H1 (cell line): ENCODE results near the gene HMGN1. TPM values are rescaled to one million over a fixed set of nuclear protein-coding genes. Genes with fewer than 3 reads are reported as not detected.

Experiments used
- CTCF ChIA-PET: fragments of 300-600 bp; sonication (Branson Sonifier 250); formaldehyde crosslinking; loops from one replicate; lab custom pipeline; 2021; ENCODE audit not compliant: partially characterized antibody; lab: Charles Lee
- POLR2A ChIA-PET: fragments of 300-600 bp; sonication (Branson Sonifier 250); formaldehyde crosslinking; loops from one replicate; lab custom pipeline; 2021; ENCODE audit warnings: inconsistent platforms; ENCODE audit not compliant: partially characterized antibody; lab: Charles Lee
- DNase-seq, 2 experiments: peaks; one replicate each; pipeline versions ENCODE4 v3.0.0 to v3.0.0-alpha.2; 2010 to 2022; ENCODE audit warnings: low spot score in 2 of 2, low read depth in 1 of 2, mixed read lengths in 1 of 2
- FAIRE-seq: peaks from 2 replicates; lab custom pipeline; 2011; peaks lifted over from hg19 to GRCh38; lab: Jason Lieb, UNC
- H2AFZ ChIP-seq: 2 replicates; pipeline ENCODE4 v1.8.1; 2012; ENCODE audit warnings: low read length, inconsistent platforms
- H2AK5ac ChIP-seq: 2 replicates; pipeline ENCODE4 v1.6.1; 2013; ENCODE audit warnings: low read depth, low read length
- H2BK120ac ChIP-seq: replicated peaks from 2 replicates; pipeline ENCODE3; 2013; ENCODE audit warnings: low read depth, low read length, inconsistent platforms
- H2BK12ac ChIP-seq: 2 replicates; pipeline ENCODE4 v1.6.1; 2013; ENCODE audit warnings: low read depth, low read length
- H2BK15ac ChIP-seq: 2 replicates; pipeline ENCODE4 v1.6.1; 2013; ENCODE audit warnings: low read length
- H2BK20ac ChIP-seq: 2 replicates; pipeline ENCODE4 v1.6.1; 2013; ENCODE audit warnings: low read length
- H2BK5ac ChIP-seq: 2 replicates; pipeline ENCODE4 v1.6.1; 2013; ENCODE audit warnings: low read depth, low read length
- H3K14ac ChIP-seq: 2 replicates; pipeline ENCODE4 v1.6.1; 2013; ENCODE audit warnings: inconsistent platforms; ENCODE audit not compliant: insufficient read length
- H3K18ac ChIP-seq: 2 replicates; pipeline ENCODE4 v1.6.1; 2013; ENCODE audit warnings: low read length; ENCODE audit errors: extremely low read depth
- H3K23ac ChIP-seq: 2 replicates; pipeline ENCODE4 v1.6.1; 2013; ENCODE audit warnings: inconsistent platforms; ENCODE audit not compliant: insufficient read length
- H3K23me2 ChIP-seq: 2 replicates; pipeline ENCODE4 v1.6.1; 2013; ENCODE audit warnings: low read depth, low read length
- H3K27ac ChIP-seq: 2 replicates; pipeline ENCODE4 v1.6.1; 2011; ENCODE audit warnings: low read depth, low read length, inconsistent platforms
- H3K27me3 ChIP-seq, 4 experiments: replicated peaks in 1 of 4; 1 replicate in 1 of 4; 2 replicates in 3 of 4; pipeline versions ENCODE4 v1.6.1 to v1.8.1; 2011 to 2013; ENCODE audit warnings: low read length in 3 of 4, mild to moderate bottlenecking in 3 of 4, inconsistent platforms in 2 of 4, mixed read lengths in 2 of 4, moderate library complexity in 1 of 4; ENCODE audit not compliant: control insufficient read depth in 3 of 4, insufficient read depth in 3 of 4; ENCODE audit errors: extremely low read depth in 1 of 4
- H3K36me3 ChIP-seq, 4 experiments: 2 replicates each; pipeline versions ENCODE4 v1.6.1 to v1.8.1; 2011 to 2013; ENCODE audit warnings: mild to moderate bottlenecking in 4 of 4, low read length in 3 of 4, moderate library complexity in 2 of 4, control low read depth in 1 of 4, inconsistent platforms in 1 of 4; ENCODE audit not compliant: insufficient read depth in 4 of 4, control insufficient read depth in 2 of 4
- H3K4ac ChIP-seq: replicated peaks from 2 replicates; pipeline ENCODE3; 2013; ENCODE audit warnings: low read length, low read depth, mixed read lengths, inconsistent platforms; ENCODE audit not compliant: insufficient read length
- H3K4me1 ChIP-seq, 4 experiments: replicated peaks in 1 of 4; 1 replicate in 1 of 4; 2 replicates in 3 of 4; pipeline versions ENCODE4 v1.6.1 to v1.8.1; 2011 to 2013; ENCODE audit warnings: low read length in 3 of 4, inconsistent platforms in 2 of 4, mixed read lengths in 1 of 4; ENCODE audit not compliant: insufficient read depth in 4 of 4, control insufficient read depth in 3 of 4
- H3K4me2 ChIP-seq, 2 experiments: 2 replicates each; pipeline versions ENCODE4 v1.6.1 to v1.8.1; 2011 to 2013; ENCODE audit warnings: low read depth in 2 of 2, low read length in 2 of 2, control low read depth in 1 of 2, inconsistent platforms in 1 of 2, mild to moderate bottlenecking in 1 of 2; ENCODE audit not compliant: insufficient read depth in 1 of 2
- H3K4me3 ChIP-seq, 4 experiments: fragments of 200-600, 300-600 bp in 1 of 4; sonication (generic), shearing (Covaris generic), sonication (Bioruptor Twin) in 1 of 4; 2 replicates each; pipeline versions ENCODE4 v1.5.1 to v1.8.1; 2011 to 2016; ENCODE audit warnings: low read length in 4 of 4, low read depth in 3 of 4, control low read depth in 2 of 4, inconsistent platforms in 2 of 4, mild to moderate bottlenecking in 2 of 4, mixed read lengths in 1 of 4, moderate library complexity in 1 of 4; ENCODE audit not compliant: insufficient read depth in 2 of 4; ENCODE audit errors: extremely low read depth in 1 of 4
- H3K56ac ChIP-seq: replicated peaks from 2 replicates; pipeline ENCODE3; 2013; ENCODE audit warnings: low read depth, mild to moderate bottlenecking, mixed read lengths, low read length, inconsistent platforms; ENCODE audit not compliant: insufficient read length
- H3K79me1 ChIP-seq: 2 replicates; pipeline ENCODE4 v1.6.1; 2013; ENCODE audit warnings: low read depth, low read length, control low read depth
- H3K79me2 ChIP-seq, 2 experiments: 2 replicates each; pipeline versions ENCODE4 v1.6.1 to v1.8.1; 2012 to 2013; ENCODE audit warnings: low read length in 2 of 2, mild to moderate bottlenecking in 2 of 2, inconsistent platforms in 1 of 2; ENCODE audit not compliant: insufficient read depth in 2 of 2, control insufficient read depth in 1 of 2
- H3K9ac ChIP-seq, 4 experiments: replicated peaks in 1 of 4; 1 replicate in 1 of 4; 2 replicates in 3 of 4; pipeline versions ENCODE4 v1.6.1 to v1.8.1; 2011 to 2013; ENCODE audit warnings: low read depth in 3 of 4, low read length in 3 of 4, control low read depth in 2 of 4, mild to moderate bottlenecking in 2 of 4, moderate library complexity in 2 of 4, inconsistent platforms in 1 of 4; ENCODE audit errors: extremely low read depth in 1 of 4
- H3K9me3 ChIP-seq, 2 experiments: 2 replicates each; pipeline versions ENCODE4 v1.6.1 to v1.8.1; 2012 to 2013; ENCODE audit warnings: mild to moderate bottlenecking in 2 of 2, moderate library complexity in 2 of 2, control low read depth in 1 of 2, inconsistent platforms in 1 of 2, low read depth in 1 of 2, low read length in 1 of 2, mixed read lengths in 1 of 2; ENCODE audit not compliant: insufficient read depth in 2 of 2
- H4K20me1 ChIP-seq, 2 experiments: replicated peaks in 1 of 2; 2 replicates each; pipeline versions ENCODE3 to v1.8.1; 2011 to 2013; ENCODE audit warnings: inconsistent platforms in 2 of 2, low read length in 2 of 2, mild to moderate bottlenecking in 1 of 2; ENCODE audit not compliant: insufficient read depth in 2 of 2, control insufficient read depth in 1 of 2
- H4K5ac ChIP-seq: 2 replicates; pipeline ENCODE4 v1.6.1; 2013; ENCODE audit warnings: low read length, low read depth, mixed read lengths, inconsistent platforms; ENCODE audit not compliant: insufficient read length
- H4K8ac ChIP-seq: 2 replicates; pipeline ENCODE4 v1.8.0; 2013; ENCODE audit warnings: mild to moderate bottlenecking, moderate library complexity, low read length, inconsistent platforms; ENCODE audit not compliant: insufficient read depth; ENCODE audit errors: extremely low read depth
- H4K91ac ChIP-seq: replicated peaks from 2 replicates; pipeline ENCODE3; 2013; ENCODE audit warnings: low read length, mixed read lengths, inconsistent platforms; ENCODE audit not compliant: insufficient read length
- BACH1 ChIP-seq: IDR thresholded peaks from 2 replicates; pipeline ENCODE4 v1.6.1; 2012; ENCODE audit warnings: low read length, improper control_type of control experiment
- EGR1 ChIP-seq: IDR thresholded peaks from 2 replicates; pipeline ENCODE4 v1.6.1; 2011; ENCODE audit warnings: low read depth, low read length, borderline replicate concordance
- EZH2 ChIP-seq: fragments of 200-600 bp; sonication (generic); IDR thresholded peaks from 2 replicates; pipeline ENCODE4 v1.7.1; 2012; ENCODE audit warnings: low read depth, mild to moderate bottlenecking, moderate library complexity, low read length, inconsistent platforms; ENCODE audit not compliant: severe bottlenecking
- GTF2F1 ChIP-seq: IDR thresholded peaks from 2 replicates; pipeline ENCODE4 v1.6.1; 2012; ENCODE audit warnings: low read depth, low read length, improper control_type of control experiment, borderline replicate concordance
- SIX5 ChIP-seq: IDR thresholded peaks from 2 replicates; pipeline ENCODE4 v1.6.1; 2011; ENCODE audit warnings: mild to moderate bottlenecking, low read depth, low read length
- WGBS, 2 experiments: shearing (Covaris generic) in 1 of 2; methylation state at CpG; one replicate each; pipeline versions ENCODE4 v1.1.6 to v1.1.7; 2013 to 2015; ENCODE audit warnings: low lambda C conversion rate in 2 of 2, mixed read lengths in 2 of 2, inconsistent platforms in 1 of 2, low coverage in 1 of 2, missing lambda C conversion rate in 1 of 2; ENCODE audit not compliant: insufficient replicate concordance in 2 of 2, insufficient coverage in 1 of 2, insufficient read length in 1 of 2; ENCODE audit errors: extremely low coverage in 1 of 2, missing lambda C conversion rate in 1 of 2; 5-methylcytosine and 5-hydroxymethylcytosine counted together
- polyA plus RNA-seq, 7 experiments: library from polyadenylated mRNA; depleted of rRNA in 3 of 7; stranded (reverse) in 5 of 7; unstranded in 2 of 7; fragments of >200 nt in 5 of 7; fragments of 200-250 nt in 2 of 7; gene quantifications; 1 replicate in 5 of 7; 2 replicates in 1 of 7; 4 replicates in 1 of 7; pipeline versions ENCODE4 v1.2.1 to v1.2.3, GENCODE V29; 2011 to 2013; ENCODE audit warnings: missing spikeins in 2 of 7, mixed read lengths in 2 of 7
- total RNA-seq: library from RNA; stranded (reverse); fragmentation: NEBNext Ultra II Directional; extraction: Animal tissue kit (Norgen Biotek cat#: 25700); gene quantifications from 2 replicates; pipeline ENCODE4 v1.2.1, GENCODE V29; 2021

Gene HMGN1
- total and polyA plus RNA-seq, 2 of the 8 experiments (the other 6 are each of a cell fraction or from before 2014, with no cell fraction given) = 279 to 505 TPM

DNA sequence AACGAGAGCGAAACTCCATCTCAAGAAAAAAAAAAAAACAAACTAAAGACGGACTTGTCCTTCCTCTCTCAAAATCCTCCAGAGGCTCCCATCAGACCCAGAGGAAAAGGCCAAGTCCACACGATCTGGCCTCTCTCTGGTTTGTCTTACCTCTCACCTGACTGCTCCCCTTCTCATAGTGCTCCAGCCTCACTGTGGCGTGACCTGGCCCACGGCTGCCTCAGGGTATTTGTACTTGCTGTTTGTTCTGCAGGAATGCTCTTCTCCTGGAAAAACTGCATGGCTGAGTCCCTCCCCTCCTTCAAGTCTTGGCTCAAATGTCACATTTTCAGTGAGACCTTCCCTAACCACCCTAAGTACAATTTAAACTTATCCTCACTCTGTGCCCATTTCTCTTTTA is 27.5 kb downstream of the HMGN1 start:
- Histone ChIP-seq H3K4me3 (no peak overlapping the region), H3K56ac (no peak overlapping the region), H3K4me1 (no peaks in the 10 kb centered on the region), H2BK12ac (no peak overlapping the region), H3K23ac (no peak overlapping the region), H3K14ac (no peak overlapping the region), H3K18ac (no peak overlapping the region), H3K27ac (no peak overlapping the region), H2AFZ (no peak overlapping the region), H2BK120ac (no peak overlapping the region), H2BK5ac (no peak overlapping the region), H3K27me3 (no peaks in the 10 kb centered on the region), H2BK20ac (no peak overlapping the region), H4K20me1 (no peaks in the 10 kb centered on the region), H3K9ac (no peak overlapping the region), H3K4me2 (no peak overlapping the region), H2AK5ac (no peak overlapping the region), H4K91ac (no peak overlapping the region), H4K8ac (no peak overlapping the region), H3K23me2 (no peaks in the 10 kb centered on the region), H4K5ac (no peak overlapping the region), H3K36me3 (no peaks in the 10 kb centered on the region), H3K79me2 (no peaks in the 10 kb centered on the region), H3K79me1 (no peaks in the 10 kb centered on the region), H3K9me3 (no peaks in the 10 kb centered on the region), H3K4ac (no peak overlapping the region), H2BK15ac (no peak overlapping the region)
- POLR2A ChIA-PET = interaction anchor here (0.6 to 1.2 kb wide), 3 partner anchors 11 to 994 kb away, joined by 3 to 4 read pairs (median 3); no protein-coding TSS in a partner anchor
- 85% methylated on average over 4 of the region's 6 CpGs; no CpG with 5 or more reads in 1 of the 2 experiments for WGBS, 2 experiments
- FAIRE-seq (no peak), DNase-seq (no peak)
- CTCF ChIA-PET = interaction anchor here (1.0 kb wide), 1 partner anchor 13 kb away, joined by 4 read pairs; no protein-coding TSS in a partner anchor
- TF ChIP-seq EGR1 (no peak), EZH2 (no peak), GTF2F1 (no peak), BACH1 (no peak), SIX5 (no peak)
